ENCODE results near the gene SLX4. TPM values are rescaled to one million over a fixed set of nuclear protein-coding genes. Genes with fewer than 3 reads are reported as not detected.

SLX4 gene
- total RNA-seq, 5 donors from 2014 or later (not counting 1 experiment from before 2014, with no cell fraction given): 6.3 to 9.4 (median 8.5) TPM

GRCh38 chr16:3601614-3602319, 9.6 kb downstream of the SLX4 start:
- no peak overlapping the region for H3K27ac ChIP-seq (ENCODE audit: low read length)
- 98% methylated on average over 13 of the region's 13 CpGs for WGBS (ENCODE audit: insufficient coverage)
- Mint-ChIP-seq H3K27ac (no peak overlapping the region), H3K36me3 (peaks cover 35% of the 10 kb centered on the region), H3K9me3 (no peaks in the 10 kb centered on the region), H3K4me1 (no peaks in the 10 kb centered on the region), H3K4me3 (no peak overlapping the region), H3K27me3 (no peaks in the 10 kb centered on the region)
- no peaks in the 10 kb centered on the region for H3K9me3 ChIP-seq
- H3K4me1 ChIP-seq (ENCODE audit: control insufficient read depth in 1 of 2, extremely low read depth in 1 of 2, insufficient read depth in 2 of 2, low read length in 2 of 2): no peaks in the 10 kb centered on the region
- no peak for DNase-seq
- H3K36me3 ChIP-seq (ENCODE audit: control insufficient read depth in 2 of 2, extremely low read depth in 1 of 2, insufficient read depth in 1 of 2, low read length in 1 of 2): peaks cover 7 to 21% of the 10 kb centered on the region in 2 donors
- ChIA-PET CTCF (no interaction called here), POLR2A (no interaction called here)
- ATAC-seq (replicated peaks in 1 of 4): no peak
- H3K27me3 ChIP-seq (replicated peaks in 1 of 2; ENCODE audit: control insufficient read depth in 2 of 2, extremely low read depth in 1 of 2, insufficient read depth in 2 of 2, low read length in 1 of 2): no peaks in the 10 kb centered on the region
- no peak overlapping the region for H3K4me3 ChIP-seq (ENCODE audit: control insufficient read depth in 1 of 2, extremely low read depth in 1 of 2, low read length in 1 of 2)

GRCh38 chr16:3599922-3600321, 11.5 kb downstream of the SLX4 start:
- H3K9me3 ChIP-seq: no peaks in the 10 kb centered on the region
- H3K27me3 ChIP-seq (replicated peaks in 1 of 2; ENCODE audit: control insufficient read depth in 2 of 2, extremely low read depth in 1 of 2, insufficient read depth in 2 of 2, low read length in 1 of 2): no peaks in the 10 kb centered on the region
- H3K27me3 Mint-ChIP-seq: no peaks in the 10 kb centered on the region
- no peak overlapping the region for H3K4me3 ChIP-seq (ENCODE audit: control insufficient read depth in 1 of 2, extremely low read depth in 1 of 2, low read length in 1 of 2)
- no peak overlapping the region for H3K27ac Mint-ChIP-seq
- H3K36me3 Mint-ChIP-seq: peaks cover 29% of the 10 kb centered on the region
- peaks cover 7 to 21% of the 10 kb centered on the region in 2 donors for H3K36me3 ChIP-seq (ENCODE audit: control insufficient read depth in 2 of 2, extremely low read depth in 1 of 2, insufficient read depth in 1 of 2, low read length in 1 of 2)
- H3K27ac ChIP-seq (ENCODE audit: low read length): no peak overlapping the region
- DNase-seq (no peak), ATAC-seq (replicated peaks in 1 of 4) (no peak)
- ChIA-PET POLR2A (interaction anchor here in 1 of 2 donors (1.0 kb wide), 1 partner anchor 33 kb away, joined by 3 read pairs; no protein-coding TSS in a partner anchor), CTCF (no interaction called here)
- H3K4me1 Mint-ChIP-seq: no peaks in the 10 kb centered on the region
- 90% methylated on average over 3 of the region's 4 CpGs for WGBS (ENCODE audit: insufficient coverage)
- no peak overlapping the region for H3K4me3 Mint-ChIP-seq
- no peaks in the 10 kb centered on the region for H3K4me1 ChIP-seq (ENCODE audit: control insufficient read depth in 1 of 2, extremely low read depth in 1 of 2, insufficient read depth in 2 of 2, low read length in 2 of 2)
- H3K9me3 Mint-ChIP-seq: no peaks in the 10 kb centered on the region

GRCh38 chr16:3599121-3599520, 12.3 kb downstream of the SLX4 start:
- Mint-ChIP-seq H3K27ac (no peak overlapping the region), H3K4me1 (no peaks in the 10 kb centered on the region), H3K4me3 (no peak overlapping the region), H3K36me3 (peaks cover 26% of the 10 kb centered on the region), H3K9me3 (no peaks in the 10 kb centered on the region), H3K27me3 (no peaks in the 10 kb centered on the region)
- ChIA-PET POLR2A (no interaction called here), CTCF (no interaction called here)
- Histone ChIP-seq H3K9me3 (no peaks in the 10 kb centered on the region), H3K4me1 (ENCODE audit: control insufficient read depth in 1 of 2, extremely low read depth in 1 of 2, insufficient read depth in 2 of 2, low read length in 2 of 2) (no peaks in the 10 kb centered on the region), H3K36me3 (ENCODE audit: control insufficient read depth in 2 of 2, extremely low read depth in 1 of 2, insufficient read depth in 1 of 2, low read length in 1 of 2) (peaks cover 7 to 20% of the 10 kb centered on the region in 2 donors), H3K27ac (ENCODE audit: low read length) (no peak overlapping the region), H3K27me3 (replicated peaks in 1 of 2; ENCODE audit: control insufficient read depth in 2 of 2, extremely low read depth in 1 of 2, insufficient read depth in 2 of 2, low read length in 1 of 2) (no peaks in the 10 kb centered on the region), H3K4me3 (ENCODE audit: control insufficient read depth in 1 of 2, extremely low read depth in 1 of 2, low read length in 1 of 2) (no peak overlapping the region)
- WGBS (ENCODE audit: insufficient coverage): 96% methylated on average over 6 of the region's 8 CpGs
- ATAC-seq (replicated peaks in 1 of 4): no peak
- DNase-seq: no peak

GRCh38 chr16:3598236-3598635, 13.2 kb downstream of the SLX4 start:
- no peaks in the 10 kb centered on the region for H3K27me3 ChIP-seq (replicated peaks in 1 of 2; ENCODE audit: control insufficient read depth in 2 of 2, extremely low read depth in 1 of 2, insufficient read depth in 2 of 2, low read length in 1 of 2)
- no peaks in the 10 kb centered on the region for H3K4me1 ChIP-seq (ENCODE audit: control insufficient read depth in 1 of 2, extremely low read depth in 1 of 2, insufficient read depth in 2 of 2, low read length in 2 of 2)
- POLR2A ChIA-PET: no interaction called here
- no peak overlapping the region for H3K27ac ChIP-seq (ENCODE audit: low read length)
- H3K4me3 Mint-ChIP-seq: no peak overlapping the region
- peaks cover 7 to 13% of the 10 kb centered on the region in 2 donors for H3K36me3 ChIP-seq (ENCODE audit: control insufficient read depth in 2 of 2, extremely low read depth in 1 of 2, insufficient read depth in 1 of 2, low read length in 1 of 2)
- H3K9me3 ChIP-seq: no peaks in the 10 kb centered on the region
- ATAC-seq (replicated peaks in 1 of 4) (no peak), DNase-seq (no peak)
- CTCF ChIA-PET: no interaction called here
- H3K36me3 Mint-ChIP-seq: peaks cover 19% of the 10 kb centered on the region
- H3K4me3 ChIP-seq (ENCODE audit: control insufficient read depth in 1 of 2, extremely low read depth in 1 of 2, low read length in 1 of 2): no peak overlapping the region
- H3K4me1 Mint-ChIP-seq: no peaks in the 10 kb centered on the region
- 97% methylated on average over 12 of the region's 12 CpGs for WGBS (ENCODE audit: insufficient coverage)
- no peak overlapping the region for H3K27ac Mint-ChIP-seq
- no peaks in the 10 kb centered on the region for H3K9me3 Mint-ChIP-seq
- no peaks in the 10 kb centered on the region for H3K27me3 Mint-ChIP-seq

- WGBS (ENCODE audit: insufficient coverage): 98% methylated on average over 16 of the region's 17 CpGs
- Histone ChIP-seq H3K4me1 (ENCODE audit: control insufficient read depth in 1 of 2, extremely low read depth in 1 of 2, insufficient read depth in 2 of 2, low read length in 2 of 2) (no peaks in the 10 kb centered on the region), H3K36me3 (ENCODE audit: control insufficient read depth in 2 of 2, extremely low read depth in 1 of 2, insufficient read depth in 1 of 2, low read length in 1 of 2) (peaks cover 5 to 9% of the 10 kb centered on the region in 2 donors), H3K9me3 (no peaks in the 10 kb centered on the region), H3K27ac (ENCODE audit: low read length) (no peak overlapping the region), H3K4me3 (ENCODE audit: control insufficient read depth in 1 of 2, extremely low read depth in 1 of 2, low read length in 1 of 2) (no peak overlapping the region), H3K27me3 (replicated peaks in 1 of 2; ENCODE audit: control insufficient read depth in 2 of 2, extremely low read depth in 1 of 2, insufficient read depth in 2 of 2, low read length in 1 of 2) (no peaks in the 10 kb centered on the region)
- DNase-seq (no peak), ATAC-seq (replicated peaks in 1 of 4) (no peak)
- no peaks in the 10 kb centered on the region for H3K4me1 Mint-ChIP-seq
- ChIA-PET POLR2A (no interaction called here), CTCF (no interaction called here)
- no peaks in the 10 kb centered on the region for H3K27me3 Mint-ChIP-seq
- H3K9me3 Mint-ChIP-seq: no peaks in the 10 kb centered on the region
- no peak overlapping the region for H3K4me3 Mint-ChIP-seq
- H3K27ac Mint-ChIP-seq: no peak overlapping the region
- H3K36me3 Mint-ChIP-seq: peaks cover 18% of the 10 kb centered on the region
Measured at GRCh38 chr16:3597676-3598075, 13.7 kb downstream of the SLX4 start.

GRCh38 chr16:3597226-3597625, 14.2 kb downstream of the SLX4 start:
- no peak for ATAC-seq (replicated peaks in 1 of 4)
- Mint-ChIP-seq H3K36me3 (peaks cover 18% of the 10 kb centered on the region), H3K9me3 (no peaks in the 10 kb centered on the region), H3K4me3 (no peak overlapping the region), H3K27me3 (no peaks in the 10 kb centered on the region), H3K27ac (no peak overlapping the region), H3K4me1 (no peaks in the 10 kb centered on the region)
- H3K27ac ChIP-seq (ENCODE audit: low read length): no peak overlapping the region
- peaks cover 2 to 8% of the 10 kb centered on the region in 2 donors for H3K36me3 ChIP-seq (ENCODE audit: control insufficient read depth in 2 of 2, extremely low read depth in 1 of 2, insufficient read depth in 1 of 2, low read length in 1 of 2)
- CTCF ChIA-PET: no interaction called here
- no peak overlapping the region for H3K4me3 ChIP-seq (ENCODE audit: control insufficient read depth in 1 of 2, extremely low read depth in 1 of 2, low read length in 1 of 2)
- H3K9me3 ChIP-seq: no peaks in the 10 kb centered on the region
- no peaks in the 10 kb centered on the region for H3K4me1 ChIP-seq (ENCODE audit: control insufficient read depth in 1 of 2, extremely low read depth in 1 of 2, insufficient read depth in 2 of 2, low read length in 2 of 2)
- no peaks in the 10 kb centered on the region for H3K27me3 ChIP-seq (replicated peaks in 1 of 2; ENCODE audit: control insufficient read depth in 2 of 2, extremely low read depth in 1 of 2, insufficient read depth in 2 of 2, low read length in 1 of 2)
- POLR2A ChIA-PET: no interaction called here
- DNase-seq: no peak
- WGBS (ENCODE audit: insufficient coverage): 89% methylated on average over 7 of the region's 10 CpGs
